HUES6 (cell line): Measurements from ENCODE around the gene CSF1R.
"Not testable (repeated sequence)": the region's sequence is repeated elsewhere in the genome, so short reads cannot be mapped to it uniquely, and the experiment has no call there.

ENCODE experiments used
- H3K27ac ChIP-seq: 2 replicates; pipeline ENCODE4 v1.7.0; 2013; ENCODE audit warnings: low read depth, mild to moderate bottlenecking, low read length, inconsistent platforms
- H3K27me3 ChIP-seq: 2 replicates; pipeline ENCODE4 v1.6.1; 2013; ENCODE audit warnings: low read length; ENCODE audit not compliant: control insufficient read depth, insufficient read depth
- H3K36me3 ChIP-seq: 2 replicates; pipeline ENCODE4 v1.6.1; 2013; ENCODE audit warnings: low read length; ENCODE audit not compliant: control insufficient read depth, insufficient read depth
- H3K4me1 ChIP-seq: 2 replicates; pipeline ENCODE4 v1.6.1; 2013; ENCODE audit warnings: low read length; ENCODE audit not compliant: control insufficient read depth, insufficient read depth
- H3K4me3 ChIP-seq: 2 replicates; pipeline ENCODE4 v1.5.1; 2013; ENCODE audit warnings: low read depth, low read length
- H3K9ac ChIP-seq: one replicate; pipeline ENCODE4 v1.6.1; 2013; ENCODE audit warnings: mild to moderate bottlenecking, low read length
- H3K9me3 ChIP-seq: 2 replicates; pipeline ENCODE4 v1.6.1; 2013; ENCODE audit warnings: low read depth, low read length; ENCODE audit not compliant: control insufficient read depth, insufficient read depth

CSF1R gene

DNA sequence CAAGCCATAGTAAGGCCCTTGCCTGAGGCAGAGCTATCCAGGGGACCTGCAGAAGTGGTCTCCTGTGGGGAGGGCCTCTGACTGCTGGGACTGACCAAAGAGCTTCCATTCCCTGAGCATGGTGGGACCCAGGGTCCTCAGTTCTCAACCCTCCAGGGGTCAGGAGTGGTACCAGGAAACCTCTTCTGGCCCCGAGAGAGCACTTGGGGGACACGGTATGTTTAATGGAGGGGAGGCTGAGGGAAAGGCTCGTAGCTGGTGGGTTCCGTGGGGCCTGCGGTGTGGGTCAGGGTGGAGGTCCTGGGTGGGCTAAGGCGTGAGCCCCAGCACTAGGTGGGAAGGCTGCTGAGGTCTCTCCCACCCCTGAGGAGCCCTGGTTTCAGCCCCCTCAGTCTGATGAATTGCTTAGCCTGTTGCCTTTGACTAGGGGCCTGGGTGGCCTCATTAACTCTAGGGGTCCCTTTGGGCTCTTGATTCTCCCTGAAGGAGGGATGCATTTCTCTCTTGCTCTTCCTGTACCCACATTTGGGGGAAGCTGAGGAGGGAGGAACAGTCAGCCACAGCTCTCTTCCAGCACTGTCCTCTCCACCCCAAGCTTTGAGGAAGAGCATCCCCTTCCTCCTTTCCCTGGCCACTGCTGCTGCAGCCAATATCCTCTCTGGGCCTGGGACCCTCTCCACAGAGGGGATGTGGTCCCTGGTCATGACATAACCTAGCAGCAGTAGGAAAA lies 34.0 kb downstream of the CSF1R start:
- H3K9ac ChIP-seq, result no peak overlapping the region
- H3K9me3 ChIP-seq, result no peaks in the 10 kb centered on the region
- peaks cover 83% of the 10 kb centered on the region for H3K36me3 ChIP-seq
- H3K4me1 ChIP-seq, result peaks cover under 1% of the 10 kb centered on the region; the same call in 1 of the 2 replicates
- H3K27ac ChIP-seq, result no peak overlapping the region
- no peak overlapping the region for H3K4me3 ChIP-seq
- no peaks in the 10 kb centered on the region for H3K27me3 ChIP-seq

GRCh38 chr5:150051657-150052195 lies 34.6 kb downstream of the CSF1R start:
- Histone ChIP-seq H3K27me3 (no peaks in the 10 kb centered on the region), H3K9ac (no peak overlapping the region), H3K27ac (no peak overlapping the region), H3K36me3 (peaks cover 88% of the 10 kb centered on the region), H3K9me3 (no peaks in the 10 kb centered on the region), H3K4me3 (no peak overlapping the region), H3K4me1 (no peaks in the 10 kb centered on the region)

DNA sequence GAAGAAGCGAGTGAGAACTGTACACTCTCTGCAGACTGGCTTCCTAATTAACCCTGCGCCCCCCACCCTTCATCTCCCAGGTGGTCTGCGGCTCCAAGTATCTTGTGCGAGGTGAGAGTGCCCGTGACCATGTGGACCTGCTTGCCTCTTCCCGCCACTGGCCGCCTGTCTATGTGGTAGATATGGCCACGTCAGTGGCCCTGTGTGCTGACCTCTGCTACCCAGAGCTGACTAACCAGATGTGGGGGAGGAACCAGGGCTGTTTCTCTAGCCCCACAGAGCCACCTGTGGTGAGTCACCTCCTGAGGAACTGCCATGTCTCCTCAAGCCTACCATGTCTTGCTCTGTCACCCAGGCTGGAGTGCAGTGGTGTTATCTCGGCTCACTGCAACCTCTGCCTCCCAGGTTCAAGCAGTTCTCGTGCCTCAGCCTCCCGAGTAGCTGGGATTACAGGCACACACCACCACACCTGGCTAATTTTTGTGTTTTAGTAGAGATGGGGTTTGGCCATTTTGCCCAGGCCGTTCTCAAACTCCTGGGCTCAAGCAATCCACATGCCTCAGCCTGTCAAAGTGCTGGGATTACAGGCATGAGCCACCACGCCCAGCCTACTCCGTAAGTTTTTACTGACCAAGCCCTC lies 36.1 kb downstream of the CSF1R start:
- H3K36me3 ChIP-seq, result peaks cover 93% of the 10 kb centered on the region
- H3K27ac ChIP-seq, H3K4me1 ChIP-seq, H3K9ac ChIP-seq, H3K4me3 ChIP-seq, H3K9me3 ChIP-seq, H3K27me3 ChIP-seq: not testable (repeated sequence)

DNA sequence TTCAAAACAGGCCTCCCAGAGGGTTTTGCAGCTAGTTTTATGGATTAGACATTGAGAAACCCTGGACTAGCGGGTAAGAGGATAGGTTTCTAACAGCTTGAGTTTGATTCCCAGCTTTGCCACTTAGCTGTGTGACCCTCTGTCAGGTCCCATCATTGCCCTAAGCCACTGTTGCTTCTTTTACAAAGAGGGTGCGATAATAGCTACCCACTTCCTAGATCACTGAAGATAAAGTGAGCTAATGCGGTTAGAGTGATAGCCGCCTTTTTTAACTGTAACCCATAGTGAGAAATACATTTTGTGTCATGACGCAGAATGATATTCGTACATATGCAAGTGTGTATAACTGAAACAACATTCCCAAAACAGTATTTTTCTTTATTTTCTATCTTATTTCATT lies 40.3 kb downstream of the CSF1R start:
- no peak overlapping the region for H3K27ac ChIP-seq
- H3K36me3 ChIP-seq, result peaks cover 95% of the 10 kb centered on the region
- H3K9ac ChIP-seq, result no peak overlapping the region
- H3K4me3 ChIP-seq, result no peak overlapping the region
- H3K4me1 ChIP-seq, result no peaks in the 10 kb centered on the region
- no peaks in the 10 kb centered on the region for H3K9me3 ChIP-seq
- H3K27me3 ChIP-seq, result no peaks in the 10 kb centered on the region

DNA sequence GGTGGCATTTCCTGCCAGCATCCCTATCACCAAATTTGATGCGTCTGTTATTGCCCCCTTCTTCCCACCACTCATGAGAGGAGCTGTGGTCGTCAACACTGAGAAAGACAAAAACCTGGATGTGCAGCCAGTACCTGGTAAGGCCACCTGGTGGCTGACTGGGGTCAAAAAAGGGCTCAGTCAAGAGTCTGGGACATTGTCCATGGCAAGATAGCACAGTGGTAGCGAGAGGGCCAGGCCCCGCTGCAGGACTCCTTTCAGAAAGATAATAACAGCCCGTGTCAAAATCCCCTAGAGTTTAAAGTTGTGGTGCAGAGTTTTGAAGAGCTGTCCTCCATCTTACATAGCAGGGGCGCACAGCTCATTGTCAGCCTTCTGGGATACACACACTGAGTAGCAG lies 40.8 kb downstream of the CSF1R start:
- Histone ChIP-seq H3K4me1 (no peaks in the 10 kb centered on the region), H3K27ac (no peak overlapping the region), H3K27me3 (no peaks in the 10 kb centered on the region), H3K9ac (no peak overlapping the region), H3K36me3 (peaks cover 95% of the 10 kb centered on the region), H3K9me3 (no peaks in the 10 kb centered on the region), H3K4me3 (no peak overlapping the region)

DNA sequence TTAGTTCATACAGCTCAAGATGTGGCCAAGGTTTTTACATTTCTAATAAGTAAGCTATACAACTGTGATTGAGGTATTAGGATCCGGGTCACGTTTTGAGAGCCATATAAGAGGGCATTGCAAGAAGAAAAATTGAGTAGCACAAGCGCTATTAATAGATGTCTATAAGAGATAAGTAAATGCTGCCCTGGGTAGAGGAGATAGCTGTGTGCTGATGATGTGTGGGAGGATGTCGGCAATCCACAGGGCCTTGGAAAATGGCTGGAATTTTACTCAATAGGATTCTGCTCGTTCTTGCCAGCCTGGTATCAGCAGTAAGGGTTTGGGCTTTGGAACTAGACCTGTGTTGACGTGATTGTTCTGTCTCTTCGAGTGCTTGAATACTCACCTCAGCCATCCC lies 41.6 kb downstream of the CSF1R start:
- H3K36me3 ChIP-seq, result peaks cover 92% of the 10 kb centered on the region
- H3K4me3 ChIP-seq, result no peak overlapping the region
- H3K9ac ChIP-seq, result no peak overlapping the region

DNA sequence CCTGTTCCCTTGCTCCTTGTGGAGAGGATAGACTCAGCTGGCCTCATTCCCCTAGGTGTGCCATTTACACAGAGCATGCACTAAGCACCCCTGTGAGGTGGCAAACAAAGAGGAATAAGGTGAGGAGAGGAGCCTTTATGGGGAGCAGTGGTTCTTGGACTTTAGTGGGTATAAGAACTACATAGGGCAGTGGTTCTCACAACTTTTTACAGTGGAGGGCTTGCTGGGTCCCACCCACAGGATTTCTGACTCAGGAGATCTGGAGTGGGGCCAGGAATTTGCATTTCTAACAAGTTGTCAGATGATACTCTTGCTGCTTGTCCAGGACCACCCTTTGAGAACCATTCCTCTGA lies 42.0 kb downstream of the CSF1R start:
- Histone ChIP-seq H3K27ac (no peak overlapping the region), H3K27me3 (no peaks in the 10 kb centered on the region), H3K9ac (no peak overlapping the region), H3K9me3 (no peaks in the 10 kb centered on the region), H3K4me3 (no peak overlapping the region), H3K4me1 (no peaks in the 10 kb centered on the region), H3K36me3 (peaks cover 91% of the 10 kb centered on the region)

More for the DNA sequence above, 41.6 kb downstream of the CSF1R start:
- H3K9me3 ChIP-seq, result no peaks in the 10 kb centered on the region
- H3K27me3 ChIP-seq, result no peaks in the 10 kb centered on the region
- no peak overlapping the region for H3K27ac ChIP-seq
- H3K4me1 ChIP-seq, result no peaks in the 10 kb centered on the region

DNA sequence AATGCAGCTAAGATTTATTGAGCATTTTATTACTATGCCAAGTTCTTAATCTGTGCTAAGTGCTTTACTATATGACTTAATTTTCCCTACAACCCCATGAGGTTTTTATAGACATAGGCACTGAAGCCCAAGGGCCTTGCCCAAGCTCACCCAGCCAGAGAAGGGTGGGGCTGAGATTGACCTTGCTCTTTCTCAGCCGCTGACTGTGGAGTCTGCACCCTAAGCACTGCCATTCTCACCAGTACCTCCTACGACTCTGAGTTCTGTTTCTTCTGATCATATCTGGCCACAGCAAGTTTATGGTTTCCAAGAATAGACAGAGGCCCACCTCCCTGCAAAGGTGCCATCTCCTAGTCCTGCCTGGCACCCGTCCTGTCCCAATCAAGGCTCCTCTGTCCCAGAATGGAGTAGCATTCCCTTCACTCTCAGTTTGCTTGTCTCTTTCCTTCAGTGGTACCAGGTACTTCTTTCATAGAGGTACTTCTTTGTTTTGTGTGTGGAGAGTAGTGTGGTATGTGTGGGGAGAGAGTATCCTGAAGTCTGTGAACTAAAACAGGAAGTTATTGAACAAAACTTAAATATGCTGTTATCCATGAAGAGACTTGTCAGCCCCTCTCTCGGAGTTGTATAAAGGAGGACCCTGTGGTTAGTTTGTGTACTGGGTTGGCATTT lies 42.6 kb downstream of the CSF1R start:
- Histone ChIP-seq H3K36me3 (peaks cover 88% of the 10 kb centered on the region), H3K9me3 (no peaks in the 10 kb centered on the region), H3K4me1 (no peaks in the 10 kb centered on the region), H3K27me3 (no peaks in the 10 kb centered on the region), H3K9ac (no peak overlapping the region), H3K27ac (no peak overlapping the region), H3K4me3 (no peak overlapping the region)

GRCh38 chr5:150042459-150042858 lies 43.9 kb downstream of the CSF1R start:
- Histone ChIP-seq H3K27me3 (no peaks in the 10 kb centered on the region), H3K4me1 (no peaks in the 10 kb centered on the region), H3K27ac (no peak overlapping the region), H3K4me3 (no peak overlapping the region), H3K9me3 (no peaks in the 10 kb centered on the region), H3K9ac (no peak overlapping the region), H3K36me3 (peaks cover 88% of the 10 kb centered on the region)

DNA sequence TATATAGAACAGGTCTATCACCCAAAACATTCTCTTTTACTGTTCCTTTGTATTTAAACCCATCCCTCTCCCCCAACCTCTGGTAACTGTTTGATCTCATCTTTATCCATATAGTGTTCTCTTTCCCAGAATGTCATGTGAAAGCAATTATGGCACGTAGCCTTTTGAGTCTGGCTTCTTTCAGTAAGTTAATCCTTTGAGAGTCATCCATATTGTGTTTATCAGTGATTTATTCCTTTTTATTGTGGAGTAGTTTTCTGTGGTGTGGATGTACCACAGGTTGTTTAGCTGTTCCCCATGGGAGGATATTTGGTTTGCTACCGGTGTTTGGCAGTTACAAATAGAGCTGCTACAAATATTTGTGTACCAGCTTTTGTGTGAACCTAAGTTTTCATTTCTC lies 47.8 kb downstream of the CSF1R start:
- Histone ChIP-seq H3K27me3 (no peaks in the 10 kb centered on the region), H3K9ac (no peak overlapping the region), H3K4me3 (no peak overlapping the region), H3K36me3 (peaks cover 94% of the 10 kb centered on the region), H3K4me1 (no peaks in the 10 kb centered on the region), H3K9me3 (no peaks in the 10 kb centered on the region), H3K27ac (no peak overlapping the region)

DNA sequence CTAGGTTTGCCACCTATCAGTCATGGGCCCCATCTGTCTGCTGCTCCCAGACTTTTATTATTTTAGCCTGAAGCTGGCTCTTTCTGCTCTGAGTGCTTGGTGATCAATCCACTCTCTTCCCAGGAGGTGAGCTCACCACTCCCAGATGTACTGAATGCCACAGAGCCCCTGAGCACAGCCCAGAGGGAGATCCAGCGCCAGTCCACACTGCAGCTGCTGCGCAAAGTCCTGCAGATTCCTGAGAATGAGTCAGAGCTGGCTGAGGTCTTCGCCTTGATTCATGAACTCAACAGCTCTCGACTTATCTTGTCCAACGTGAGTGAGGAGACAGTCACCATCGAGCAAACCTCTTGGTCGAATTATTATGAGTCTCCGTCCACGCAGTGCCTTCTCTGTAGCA lies 49.8 kb downstream of the CSF1R start:
- H3K9ac ChIP-seq, result no peak overlapping the region
- H3K27ac ChIP-seq, result no peak overlapping the region
- no peaks in the 10 kb centered on the region for H3K9me3 ChIP-seq
- H3K36me3 ChIP-seq, result peaks cover 94% of the 10 kb centered on the region
- no peaks in the 10 kb centered on the region for H3K4me1 ChIP-seq
- H3K27me3 ChIP-seq, result no peaks in the 10 kb centered on the region
- H3K4me3 ChIP-seq, result no peak overlapping the region
